ENCODE measurements around the gene QRSL1.

Gene QRSL1

DNA sequence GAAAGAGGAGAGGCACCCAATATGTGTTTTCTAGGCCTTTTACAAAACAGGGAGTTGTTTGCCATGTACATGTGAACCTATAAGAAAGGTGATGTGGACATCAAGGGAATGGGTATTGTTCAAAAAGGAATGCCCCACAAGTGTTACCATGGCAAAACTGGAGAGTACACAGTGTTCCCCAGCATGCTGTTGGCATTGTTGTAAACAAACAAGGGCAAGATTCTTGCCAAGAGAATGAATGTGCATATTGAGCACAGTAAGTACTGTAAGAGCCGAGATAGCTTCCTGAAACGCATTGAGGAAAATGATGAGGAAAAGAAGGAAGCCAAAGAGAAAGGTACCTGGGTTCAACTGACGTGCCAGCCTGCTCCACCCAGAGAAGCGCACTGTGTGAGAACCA, 13.1 kb downstream of the QRSL1 start:
- Histone ChIP-seq H3K27me3 (ENCODE audit: control insufficient read depth, low read length) (no peaks in the 10 kb centered on the region), H4K20me1 (ENCODE audit: control insufficient read depth, insufficient read depth, low read depth, low read length) (no peaks in the 10 kb centered on the region), H3K4me3 (ENCODE audit: low read length) (no peak overlapping the region), H3F3A (ENCODE audit: control insufficient read depth, insufficient read depth) (peaks cover 9% of the 10 kb centered on the region), H3K79me2 (ENCODE audit: control insufficient read depth, low read length) (peaks cover 56% of the 10 kb centered on the region), H3K9me3 (ENCODE audit: control insufficient read depth, insufficient read depth, low read length) (no peaks in the 10 kb centered on the region), H3K27ac (ENCODE audit: low read depth, low read length) (no peak overlapping the region), H3K36me3 (ENCODE audit: control insufficient read depth, low read length) (peaks cover 81% of the 10 kb centered on the region), H3K4me1 (ENCODE audit: control insufficient read depth, low read length) (peaks cover 58% of the 10 kb centered on the region), H3K9me2 (replicated peaks; ENCODE audit: control insufficient read depth, low read length) (no peaks in the 10 kb centered on the region), H3K4me2 (ENCODE audit: low read length) (no peak overlapping the region)
- TF ChIP-seq EZH2phosphoT487 (IDR thresholded peaks at IDR 0.05; ENCODE audit: borderline replicate concordance, low read length) = no peak
- TF ChIP-seq, protein P1, sequence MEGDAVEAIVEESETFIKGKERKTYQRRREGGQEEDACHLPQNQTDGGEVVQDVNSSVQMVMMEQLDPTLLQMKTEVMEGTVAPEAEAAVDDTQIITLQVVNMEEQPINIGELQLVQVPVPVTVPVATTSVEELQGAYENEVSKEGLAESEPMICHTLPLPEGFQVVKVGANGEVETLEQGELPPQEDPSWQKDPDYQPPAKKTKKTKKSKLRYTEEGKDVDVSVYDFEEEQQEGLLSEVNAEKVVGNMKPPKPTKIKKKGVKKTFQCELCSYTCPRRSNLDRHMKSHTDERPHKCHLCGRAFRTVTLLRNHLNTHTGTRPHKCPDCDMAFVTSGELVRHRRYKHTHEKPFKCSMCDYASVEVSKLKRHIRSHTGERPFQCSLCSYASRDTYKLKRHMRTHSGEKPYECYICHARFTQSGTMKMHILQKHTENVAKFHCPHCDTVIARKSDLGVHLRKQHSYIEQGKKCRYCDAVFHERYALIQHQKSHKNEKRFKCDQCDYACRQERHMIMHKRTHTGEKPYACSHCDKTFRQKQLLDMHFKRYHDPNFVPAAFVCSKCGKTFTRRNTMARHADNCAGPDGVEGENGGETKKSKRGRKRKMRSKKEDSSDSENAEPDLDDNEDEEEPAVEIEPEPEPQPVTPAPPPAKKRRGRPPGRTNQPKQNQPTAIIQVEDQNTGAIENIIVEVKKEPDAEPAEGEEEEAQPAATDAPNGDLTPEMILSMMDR (IDR thresholded peaks at IDR 0.05; ENCODE audit: low read depth, low read length, poor library complexity, severe bottlenecking) = no peak

DNA sequence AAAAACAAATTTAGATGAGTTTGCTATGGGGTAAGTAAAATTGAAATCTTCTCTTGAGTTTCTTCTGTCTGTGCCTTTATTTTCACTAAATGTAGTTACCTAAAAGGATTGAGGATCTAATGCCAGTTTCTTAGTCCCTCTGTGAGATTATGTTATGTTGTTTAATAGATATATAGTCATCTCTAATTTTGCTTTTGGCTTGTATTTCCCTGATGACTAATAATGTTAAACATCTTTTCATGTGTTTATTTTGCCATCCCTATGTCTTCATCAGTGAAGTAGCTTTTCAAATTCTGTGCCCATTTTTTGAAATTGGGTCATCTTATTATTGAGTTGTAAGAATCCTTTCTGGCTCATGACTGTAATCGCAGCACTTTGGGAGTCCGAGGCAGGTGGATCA, 13.7 kb downstream of the QRSL1 start:
- TF ChIP-seq EZH2phosphoT487 (IDR thresholded peaks at IDR 0.05; ENCODE audit: borderline replicate concordance, low read length) = no peak
- TF ChIP-seq, protein P1 (IDR thresholded peaks at IDR 0.05; ENCODE audit: low read depth, low read length, poor library complexity, severe bottlenecking) = no peak
- H3K27me3 ChIP-seq (ENCODE audit: control insufficient read depth, low read length) = no peaks in the 10 kb centered on the region
- no peaks in the 10 kb centered on the region for H4K20me1 ChIP-seq (ENCODE audit: control insufficient read depth, insufficient read depth, low read depth, low read length)
- H3K36me3 ChIP-seq (ENCODE audit: control insufficient read depth, low read length) = peaks cover 79% of the 10 kb centered on the region
- peaks cover 53% of the 10 kb centered on the region for H3K79me2 ChIP-seq (ENCODE audit: control insufficient read depth, low read length)
- no peak overlapping the region for H3K4me2 ChIP-seq (ENCODE audit: low read length)
- H3K9me2 ChIP-seq (replicated peaks; ENCODE audit: control insufficient read depth, low read length) = no peaks in the 10 kb centered on the region
- H3K4me1 ChIP-seq (ENCODE audit: control insufficient read depth, low read length) = peaks cover 59% of the 10 kb centered on the region
- peaks cover 11% of the 10 kb centered on the region for H3F3A ChIP-seq (ENCODE audit: control insufficient read depth, insufficient read depth)
- H3K9me3 ChIP-seq (ENCODE audit: control insufficient read depth, insufficient read depth, low read length) = no peaks in the 10 kb centered on the region
- H3K27ac ChIP-seq (ENCODE audit: low read depth, low read length) = no peak overlapping the region
- H3K4me3 ChIP-seq (ENCODE audit: low read length) = no peak overlapping the region

DNA sequence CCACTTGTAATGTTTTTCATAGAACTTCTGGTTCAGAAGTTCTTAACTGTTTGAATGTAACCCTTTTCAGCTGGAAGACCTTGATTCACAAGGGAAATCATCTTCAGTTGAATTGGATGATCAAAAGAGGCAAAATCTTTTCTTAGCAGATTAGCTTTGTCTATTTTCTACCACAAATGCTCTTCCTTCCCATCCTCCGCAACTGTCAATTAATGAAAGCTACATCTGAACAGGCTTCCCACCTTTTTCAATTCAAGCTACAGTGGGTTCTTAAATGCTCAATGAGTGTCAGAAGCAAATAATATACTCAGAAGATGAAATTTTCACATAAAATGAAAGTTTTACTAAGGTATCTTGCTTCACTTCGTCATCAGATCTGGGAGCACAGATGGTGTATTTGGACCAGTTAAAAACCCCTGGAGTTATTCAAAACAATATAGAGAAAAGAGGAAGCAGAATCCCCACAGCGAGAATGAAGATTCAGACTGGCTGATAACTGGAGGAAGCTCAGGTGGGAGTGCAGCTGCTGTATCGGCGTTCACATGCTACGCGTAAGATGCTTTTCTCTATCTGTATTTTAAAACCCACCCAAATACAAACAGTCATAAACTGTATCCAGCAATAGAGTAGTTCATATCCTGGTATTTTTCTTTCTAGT, 19.4 kb downstream of the QRSL1 start:
- H3K9me2 ChIP-seq (replicated peaks; ENCODE audit: control insufficient read depth, low read length) = no peaks in the 10 kb centered on the region
- peaks cover 79% of the 10 kb centered on the region for H3K36me3 ChIP-seq (ENCODE audit: control insufficient read depth, low read length)

More for the DNA sequence above, 19.4 kb downstream of the QRSL1 start:
- peak overlapping the region; percentile 72 for H3K4me3 ChIP-seq (ENCODE audit: low read length)
- H3K27me3 ChIP-seq (ENCODE audit: control insufficient read depth, low read length) = no peaks in the 10 kb centered on the region
- H4K20me1 ChIP-seq (ENCODE audit: control insufficient read depth, insufficient read depth, low read depth, low read length) = no peaks in the 10 kb centered on the region
- peak overlapping the region; percentile 88 for H3K4me2 ChIP-seq (ENCODE audit: low read length)
- H3K9me3 ChIP-seq (ENCODE audit: control insufficient read depth, insufficient read depth, low read length) = no peaks in the 10 kb centered on the region
- peaks cover 77% of the 10 kb centered on the region for H3K4me1 ChIP-seq (ENCODE audit: control insufficient read depth, low read length)
- peaks cover 35% of the 10 kb centered on the region for H3F3A ChIP-seq (ENCODE audit: control insufficient read depth, insufficient read depth)
- peak overlapping the region; percentile 96 for H3K27ac ChIP-seq (ENCODE audit: low read depth, low read length)
- H3K79me2 ChIP-seq (ENCODE audit: control insufficient read depth, low read length) = peaks cover 57% of the 10 kb centered on the region
- TF ChIP-seq, protein P1 (IDR thresholded peaks at IDR 0.05; ENCODE audit: low read depth, low read length, poor library complexity, severe bottlenecking) = no peak
- TF ChIP-seq EZH2phosphoT487 (IDR thresholded peaks at IDR 0.05; ENCODE audit: borderline replicate concordance, low read length) = no peak

Data from DOHH2 (cell line).